Sigmoid colon (tissue), 4 donors: ENCODE results near the gene NMBR.
"Not testable (repeated sequence)": the region's sequence is repeated elsewhere in the genome, so short reads cannot be mapped to it uniquely, and the experiment has no call there.

Experiments
- CTCF ChIP-seq, 4 experiments: fragments of 450-650 bp in 3 of 4; fragments of 200-600 bp in 1 of 4; IDR thresholded peaks; one replicate each; pipeline ENCODE4 v1.5.1; 2016 to 2019; ENCODE audit warnings: antibody characterized with exemption in 4 of 4, mild to moderate bottlenecking in 3 of 4, moderate library complexity in 2 of 4
- EP300 ChIP-seq, 4 donors: sonication (generic); formaldehyde crosslinking; IDR thresholded peaks; one replicate each; pipeline ENCODE4 v1.6.1; 2017; ENCODE audit warnings: antibody characterized with exemption in 4 of 4
- POLR2A ChIP-seq, 2 donors: fragments of 450-650 bp; IDR thresholded peaks; one replicate each; pipeline ENCODE4 v1.6.1; 2016; ENCODE audit warnings: antibody characterized with exemption in 2 of 2, mild to moderate bottlenecking in 2 of 2, moderate library complexity in 2 of 2
- POLR2AphosphoS5 ChIP-seq, 4 donors: sonication (generic); formaldehyde crosslinking; IDR thresholded peaks; one replicate each; pipeline ENCODE4 v1.6.1; 2017; ENCODE audit warnings: antibody characterized with exemption in 4 of 4

- TF ChIP-seq CTCF, POLR2AphosphoS5, POLR2A, EP300 (IDR thresholded peaks at IDR 0.05): not testable (repeated sequence)
These were observed 119.1 kb downstream of the NMBR start for GRCh38 chr6:142027804-142028203.
